Anterior cingulate cortex (tissue), 58 donors: ENCODE results near the gene ATP2A3.
A peak's percentile ranks its signal among the peaks of the same experiment; 100 is the strongest.
"Not testable (repeated sequence)": the region's sequence is repeated elsewhere in the genome, so short reads cannot be mapped to it uniquely, and the experiment has no call there.

Source experiments
- DNase-seq, 58 donors: peaks; one replicate each; lab custom pipeline; 2025; lab: John Stamatoyannopoulos, UW

ATP2A3 gene

DNA sequence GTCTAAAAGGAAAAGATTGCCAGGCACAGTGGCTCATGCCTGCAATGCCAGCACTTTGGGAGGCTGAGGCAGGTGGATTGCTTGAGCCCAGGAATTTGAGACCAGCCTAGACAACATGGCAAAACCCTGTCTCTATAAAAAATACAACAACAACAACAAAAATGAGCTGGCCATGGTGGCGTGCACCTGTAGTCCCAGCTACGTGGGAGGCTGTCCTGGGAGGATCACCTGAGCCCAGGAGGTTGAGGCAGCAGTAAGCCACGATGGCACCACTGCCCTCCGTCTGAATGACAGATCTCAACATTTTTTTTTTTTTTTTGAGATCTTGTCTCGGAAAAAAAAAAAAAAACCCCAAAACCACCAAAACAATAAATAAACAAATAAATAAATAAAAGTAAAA lies 28.1 kb upstream of the ATP2A3 start:
- DNase-seq, result no peak

DNA sequence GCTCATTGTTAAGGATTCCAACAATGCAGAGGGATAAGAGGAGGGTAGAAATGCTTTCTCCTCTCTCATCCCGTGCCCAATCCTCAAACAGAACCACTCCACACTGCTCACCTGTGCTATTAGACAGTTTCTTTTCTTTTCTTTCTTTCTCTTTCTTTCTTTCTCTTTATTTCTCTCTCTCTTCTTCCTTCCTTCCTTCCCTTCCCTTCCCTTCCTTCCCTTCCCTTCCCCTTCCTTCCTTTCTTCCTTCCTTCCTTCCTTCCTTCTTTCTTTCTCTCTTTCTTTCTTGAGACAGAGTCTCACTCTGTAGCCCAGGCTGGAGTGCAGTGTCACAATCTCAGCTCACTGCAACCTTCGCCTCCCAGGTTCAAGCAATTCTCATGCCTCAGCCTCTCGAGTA lies 27.5 kb upstream of the ATP2A3 start:
- DNase-seq, result not testable (repeated sequence)

DNA sequence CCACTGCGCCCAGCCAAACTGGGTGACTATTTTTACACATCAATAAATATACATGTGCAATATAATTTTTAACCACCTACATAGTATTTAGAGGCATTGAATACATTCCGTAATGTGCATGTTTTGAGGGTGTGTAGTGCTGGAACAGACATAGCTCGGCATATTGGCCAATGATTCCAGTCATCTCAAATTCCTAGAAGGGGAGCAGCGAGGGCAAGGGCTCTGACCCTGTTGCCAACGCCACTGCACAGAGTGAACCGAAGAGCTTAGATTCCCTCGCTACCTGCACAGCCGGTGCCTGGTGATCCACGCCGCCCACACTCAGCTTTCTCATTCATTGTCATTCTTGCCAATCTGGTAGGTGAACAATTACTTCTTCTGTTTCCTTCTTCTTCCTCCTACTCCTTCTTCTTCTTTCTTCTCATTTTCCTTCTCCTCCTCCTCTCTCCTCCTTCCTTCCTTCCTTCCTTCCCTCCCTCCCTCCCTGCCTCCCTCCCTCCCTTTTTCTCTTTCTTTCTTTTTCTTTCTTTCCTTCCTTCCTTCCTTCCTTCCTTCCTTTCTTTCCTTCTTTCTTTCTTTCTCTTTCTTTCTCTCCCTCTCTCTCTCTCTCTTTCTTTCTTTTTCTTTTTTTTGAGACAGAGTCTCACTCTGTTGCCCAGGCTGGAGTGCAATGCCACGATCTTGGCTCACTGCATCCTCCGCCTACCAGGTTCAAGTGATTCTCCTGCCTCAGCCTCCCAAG lies 26.3 kb upstream of the ATP2A3 start:
- DNase-seq, result no peak

DNA sequence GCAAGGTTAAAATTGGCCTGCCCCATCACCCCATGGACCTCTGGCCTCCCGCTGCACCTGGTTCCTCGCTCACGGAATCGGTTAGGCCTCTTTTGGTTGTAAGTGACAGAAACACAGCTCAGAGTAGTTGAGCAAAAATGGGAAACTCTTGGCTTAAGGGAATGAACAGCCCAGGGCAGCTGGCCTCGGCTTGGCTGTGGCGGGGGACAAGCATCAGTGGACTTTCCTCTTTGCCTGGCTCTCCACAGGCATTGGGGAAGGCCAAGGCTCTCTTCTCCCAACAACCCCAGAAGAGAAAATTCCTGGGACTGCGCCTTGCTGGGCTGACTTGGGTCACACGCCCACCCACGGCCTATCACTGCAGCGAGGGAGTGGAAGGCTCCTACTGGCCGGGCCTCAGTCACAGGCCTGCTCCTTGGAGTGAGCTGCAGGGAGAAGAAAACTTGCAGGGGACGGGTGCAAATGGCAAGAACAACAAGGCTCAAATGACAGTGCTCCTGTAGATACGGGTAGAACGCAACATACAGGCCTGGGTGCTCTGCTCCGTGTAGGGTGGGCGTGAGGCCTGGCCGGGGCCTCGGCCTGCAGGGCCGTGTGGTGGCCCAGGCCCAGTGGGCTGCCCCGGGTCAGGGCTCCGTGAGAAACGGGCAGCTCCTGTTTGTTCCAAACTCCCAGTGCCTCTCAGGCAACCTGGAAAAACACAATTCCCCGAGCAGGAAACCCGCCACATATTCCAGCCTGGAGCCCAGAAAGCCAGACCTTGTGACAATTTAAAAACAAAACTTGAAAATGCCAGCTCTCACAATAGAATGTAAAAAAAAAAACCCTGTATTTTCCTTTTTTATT lies 25.0 kb upstream of the ATP2A3 start:
- DNase-seq, result no peak

DNA sequence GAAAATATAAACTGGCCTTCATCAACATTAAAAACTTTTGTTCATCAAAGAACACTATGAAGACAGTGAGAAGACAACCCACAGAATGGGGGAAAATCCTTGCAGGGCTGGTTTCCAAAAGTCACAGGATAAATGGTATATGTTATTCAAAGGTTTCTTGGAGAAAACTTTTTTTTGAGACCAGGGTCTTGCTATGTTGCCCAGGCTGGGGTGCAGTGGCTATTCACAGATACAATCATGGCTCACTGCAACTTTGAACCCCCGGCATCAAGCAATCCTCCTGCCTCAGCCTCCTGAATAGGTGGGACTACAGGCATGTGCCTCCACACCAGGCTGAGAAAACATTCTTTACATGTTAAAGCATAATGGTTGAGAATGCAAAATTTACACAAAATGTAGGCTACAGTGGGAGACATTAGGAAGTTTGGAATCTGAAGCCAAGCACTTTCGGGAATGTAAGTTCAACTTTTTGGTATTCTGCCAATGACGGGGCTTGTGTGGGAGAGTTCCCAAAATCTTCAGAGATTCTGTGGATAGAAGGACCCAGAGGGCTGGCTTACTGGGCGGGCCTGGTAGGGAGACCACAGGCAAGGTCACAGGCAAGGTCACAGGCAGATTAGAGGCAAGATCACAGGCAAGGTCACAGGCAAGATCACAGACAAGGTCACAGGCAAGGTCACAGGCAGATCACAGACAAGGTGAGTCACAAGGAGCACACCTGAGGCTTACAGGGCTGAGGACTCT lies 24.2 kb upstream of the ATP2A3 start:
- DNase-seq, result no peak

DNA sequence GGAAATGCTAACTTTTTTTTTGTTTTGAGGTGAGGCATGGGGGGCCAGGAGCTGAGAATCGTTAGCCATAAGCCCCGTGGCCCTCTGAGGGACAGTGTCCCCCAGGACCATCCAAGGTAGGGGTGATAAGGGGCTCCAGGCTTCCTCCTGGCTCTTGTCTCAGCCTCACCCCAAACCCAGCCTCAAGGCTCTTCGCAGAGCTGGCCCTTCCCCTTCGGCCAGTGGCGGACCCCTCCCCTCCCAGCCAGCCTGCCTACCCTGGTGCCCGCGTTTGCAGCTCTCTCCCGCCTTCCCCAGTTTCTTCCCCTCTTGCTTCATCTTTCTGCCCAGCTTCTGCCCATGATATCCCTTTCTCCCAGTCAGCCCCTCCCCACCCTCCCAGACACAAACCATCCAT lies 22.7 kb upstream of the ATP2A3 start:
- no peak for DNase-seq

DNA sequence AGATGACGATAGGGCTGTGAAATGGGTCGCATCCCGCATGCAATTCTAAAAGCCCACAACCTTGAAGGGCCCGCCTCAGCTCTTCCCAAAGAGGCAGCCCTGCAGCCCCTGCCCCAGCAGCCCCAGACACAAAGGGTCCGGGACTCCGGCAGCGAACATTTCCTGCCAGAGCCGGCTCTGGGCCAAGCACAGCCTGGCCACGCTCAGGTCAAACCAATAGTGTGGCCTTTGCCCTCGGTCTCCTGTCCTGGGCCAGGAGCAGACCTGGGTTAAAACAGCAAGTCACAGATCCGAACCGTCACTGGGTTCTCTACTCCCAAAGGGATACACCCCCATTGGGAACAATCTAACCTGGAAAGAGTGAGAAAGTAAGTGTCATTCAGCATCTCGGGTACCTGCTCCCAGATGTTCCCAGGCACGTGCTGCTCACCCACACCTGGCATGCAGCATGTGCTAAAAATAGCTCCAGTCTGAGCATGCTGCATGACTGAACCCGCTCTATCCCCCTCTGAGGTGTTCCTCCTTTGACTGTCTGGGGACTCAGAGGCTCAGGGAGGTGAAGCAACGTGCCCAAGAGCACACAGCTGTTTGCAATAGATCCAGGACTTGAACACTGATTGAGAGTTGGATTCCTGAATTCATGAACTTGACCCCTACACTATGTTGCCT lies 22.2 kb upstream of the ATP2A3 start:
- no peak for DNase-seq

DNA sequence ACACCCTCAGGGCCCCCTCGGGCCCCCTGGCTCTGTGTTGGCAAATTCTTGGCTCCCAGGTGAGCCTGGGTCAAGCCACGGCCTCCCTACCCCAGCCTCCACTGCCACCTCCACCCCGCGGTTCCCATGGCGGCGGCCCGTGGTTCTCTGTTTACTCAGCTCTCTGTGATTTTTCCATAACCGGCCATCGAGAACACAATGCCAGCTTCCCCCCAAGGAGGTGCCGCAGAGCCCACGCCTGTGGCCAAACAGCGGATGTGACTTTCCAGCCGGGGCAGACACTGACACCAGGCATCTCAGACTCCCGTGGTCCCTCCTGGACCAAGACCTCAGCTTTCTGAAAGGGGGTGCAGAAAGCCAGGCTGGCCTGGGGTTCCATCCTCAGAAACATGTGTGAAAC lies 21.6 kb upstream of the ATP2A3 start:
- DNase-seq, result no peak

DNA sequence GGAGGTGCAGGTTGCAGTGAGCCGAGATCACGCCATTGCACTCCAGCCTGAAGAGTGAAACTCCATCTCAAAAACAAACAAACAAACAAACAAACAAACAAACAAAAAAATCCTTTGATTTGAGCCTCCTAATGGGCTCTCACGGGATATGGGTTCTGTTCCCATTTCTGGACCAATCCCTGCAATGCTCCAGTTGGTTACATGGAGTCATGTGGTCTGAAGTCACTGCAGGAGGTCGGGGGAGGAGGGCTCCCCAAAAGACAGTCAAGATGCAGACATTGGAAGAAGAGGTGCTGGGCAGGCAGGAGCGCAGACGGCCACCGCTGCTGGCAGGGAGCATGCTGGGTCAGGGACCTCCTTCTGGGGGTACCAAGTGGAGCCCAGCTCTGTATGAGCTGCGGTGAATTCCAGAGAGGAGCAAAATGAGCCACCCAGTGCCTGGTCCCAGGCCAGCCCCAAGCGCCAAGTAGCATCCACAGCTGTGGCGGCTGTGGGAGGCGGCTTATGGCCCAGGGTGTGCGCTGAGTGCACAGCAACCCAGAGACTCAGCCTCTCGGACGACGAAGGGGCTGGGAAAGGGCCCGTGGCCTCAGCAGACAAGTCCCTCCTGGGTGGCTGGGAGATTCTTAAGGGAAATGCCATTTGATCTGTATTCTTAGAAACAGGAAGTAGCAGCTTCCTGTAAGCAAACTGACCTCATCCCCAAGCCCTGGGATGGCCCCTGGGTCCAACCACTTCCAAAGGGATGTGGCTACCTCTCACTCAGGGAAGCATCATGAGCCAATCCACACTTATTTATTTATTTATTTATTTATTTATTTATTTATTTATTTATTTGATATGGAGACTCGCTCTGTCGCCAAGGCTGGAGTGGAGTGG lies 19.6 kb upstream of the ATP2A3 start:
- DNase-seq, result no peak

DNA sequence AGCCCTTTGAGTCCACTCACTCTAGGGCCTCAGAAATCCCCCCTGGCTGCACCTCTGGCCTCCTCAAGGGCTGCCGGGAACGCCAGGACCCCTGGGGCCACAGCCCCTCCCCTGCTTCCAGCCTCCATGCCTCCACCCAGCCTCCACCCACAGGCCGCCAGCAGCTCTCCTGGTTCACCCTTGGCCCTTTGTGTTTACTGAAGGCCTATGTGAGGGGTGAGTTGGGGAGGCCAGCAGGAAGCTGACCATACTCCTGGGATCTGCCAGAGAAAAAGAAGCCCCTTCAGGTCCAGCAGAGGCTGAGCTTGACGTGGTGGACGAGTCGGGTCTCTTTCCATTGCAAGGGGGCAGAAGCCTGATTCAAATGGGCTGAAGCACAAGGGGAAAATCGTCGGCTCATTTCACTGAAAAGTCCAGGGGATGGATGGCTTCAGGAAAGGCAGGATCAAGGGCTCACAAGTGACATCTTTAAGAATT lies 18.3 kb upstream of the ATP2A3 start:
- no peak for DNase-seq

DNA sequence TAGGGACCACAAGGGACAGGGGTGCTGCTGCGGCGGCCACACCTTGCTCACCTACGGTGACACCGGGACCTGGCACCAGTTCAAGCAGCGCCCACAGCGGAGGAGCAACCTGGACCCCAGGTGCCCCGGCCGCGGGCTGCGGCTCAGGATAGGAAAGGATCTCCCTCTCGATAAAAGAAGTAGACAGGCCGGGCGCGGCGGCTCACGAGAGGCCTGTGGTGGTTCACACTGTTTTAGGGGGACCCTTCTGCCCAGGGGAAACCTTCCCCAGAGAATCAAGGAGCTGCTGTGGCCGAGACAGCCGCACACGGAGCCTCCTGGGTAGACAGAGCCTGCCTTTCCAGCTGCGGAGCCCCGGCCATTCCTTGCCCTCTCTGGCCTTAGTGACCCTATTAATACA lies 17.9 kb upstream of the ATP2A3 start:
- no peak for DNase-seq

DNA sequence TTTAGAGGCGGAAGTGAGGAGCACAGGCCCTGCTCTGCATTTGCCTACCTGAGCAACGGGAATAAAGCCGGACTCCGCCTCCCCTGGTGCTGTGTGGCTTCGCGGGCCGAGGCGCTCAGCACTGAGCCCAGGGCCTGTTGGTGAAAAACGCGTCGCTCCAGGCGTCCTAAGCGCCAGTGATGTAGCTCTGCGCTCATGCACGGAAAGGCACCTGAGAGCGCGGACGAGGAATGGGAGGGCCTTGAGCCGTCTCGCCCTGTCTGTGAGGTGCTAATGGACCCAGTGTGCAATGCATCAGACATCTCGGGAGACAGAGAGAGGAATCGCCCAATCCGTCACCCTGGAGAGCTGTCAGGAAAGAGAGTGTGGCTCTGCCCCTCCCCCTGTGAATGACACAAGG lies 17.2 kb upstream of the ATP2A3 start:
- no peak for DNase-seq

DNA sequence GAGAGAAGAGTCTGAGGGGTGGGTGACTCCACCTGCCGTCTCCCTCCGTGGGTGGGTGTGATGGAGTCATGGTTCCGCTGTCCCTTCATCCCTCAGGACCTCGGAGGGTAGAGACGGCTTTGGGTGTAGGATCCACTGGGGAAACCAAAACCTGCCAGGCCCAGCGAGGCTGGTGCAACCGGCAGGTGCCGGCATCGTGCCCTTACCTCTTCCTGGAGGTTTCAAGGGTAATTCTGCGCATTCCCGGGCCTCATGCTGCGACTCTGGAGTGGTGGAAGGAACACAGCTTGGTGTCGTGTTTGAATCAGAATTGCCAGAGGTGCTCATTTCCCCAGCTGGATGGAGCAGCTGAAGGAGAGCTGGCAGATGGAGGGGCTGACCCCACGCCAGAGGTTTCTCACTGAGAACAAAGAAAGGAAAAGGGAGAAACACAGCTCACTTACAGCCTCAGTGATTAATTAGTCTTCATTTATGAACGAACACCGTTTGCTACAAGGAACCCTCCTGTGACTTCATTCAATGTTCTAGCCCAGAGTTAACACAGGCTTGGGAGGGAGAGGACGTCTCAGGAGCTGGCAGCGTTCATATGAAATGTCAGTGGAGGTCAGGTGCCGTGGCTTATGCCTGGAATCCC lies 16.3 kb upstream of the ATP2A3 start:
- DNase-seq, result no peak

DNA sequence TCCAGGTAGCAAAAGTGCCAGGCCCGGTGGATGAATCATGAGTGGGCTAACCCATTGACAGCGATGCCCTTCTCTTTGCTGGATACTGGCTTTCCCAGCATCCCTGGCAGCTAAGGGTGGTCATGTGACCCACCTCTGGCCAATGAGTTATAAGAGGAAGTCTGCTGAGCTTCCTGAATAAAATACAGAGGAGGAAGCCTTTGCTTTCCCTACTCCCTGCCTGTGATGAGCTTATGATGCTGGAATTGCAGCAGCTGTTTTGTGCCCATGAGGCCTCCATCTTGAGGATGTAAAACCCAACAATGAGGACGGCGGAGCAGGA lies 15.0 kb upstream of the ATP2A3 start:
- no peak for DNase-seq

DNA sequence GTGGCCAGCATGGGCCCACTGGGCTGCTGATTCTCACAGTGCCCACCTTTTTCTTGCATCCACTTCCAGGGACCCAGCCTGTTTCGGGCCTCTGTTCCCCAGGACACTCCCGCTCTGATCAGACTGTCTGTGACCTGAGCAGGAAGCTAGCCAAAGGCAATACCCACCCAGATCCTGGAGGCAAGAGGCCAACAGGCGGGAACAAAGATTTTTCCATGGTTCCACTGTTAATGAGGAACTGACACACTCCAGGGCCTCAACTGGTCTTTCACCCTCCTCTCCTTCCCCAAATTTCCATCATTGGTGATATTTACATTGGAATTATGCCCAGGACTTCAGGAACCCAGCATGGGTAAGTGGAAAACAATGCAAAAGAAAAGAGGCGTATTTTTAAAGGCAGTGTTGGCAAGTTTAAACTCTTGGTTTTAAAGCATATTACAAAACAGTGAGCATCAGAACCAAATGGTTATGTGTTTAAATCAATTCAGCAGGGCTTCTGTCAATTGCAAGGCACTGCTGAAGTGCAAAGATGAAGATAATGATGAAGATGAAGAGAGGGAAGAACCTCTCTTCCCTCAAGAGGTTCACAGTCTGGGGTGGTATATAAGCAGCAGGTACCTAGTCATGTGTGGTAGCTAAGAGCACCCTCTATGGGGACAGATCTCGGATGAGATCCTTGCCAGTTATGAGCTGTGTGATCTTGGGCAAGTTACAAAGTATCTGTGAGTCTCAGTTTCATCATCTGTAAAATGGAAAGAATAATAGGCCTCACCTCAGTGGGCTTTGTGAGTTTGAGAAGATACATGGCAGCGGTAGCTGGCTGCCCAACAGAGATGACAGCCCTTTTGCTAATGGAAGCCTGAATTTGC lies 14.4 kb upstream of the ATP2A3 start:
- no peak for DNase-seq

DNA sequence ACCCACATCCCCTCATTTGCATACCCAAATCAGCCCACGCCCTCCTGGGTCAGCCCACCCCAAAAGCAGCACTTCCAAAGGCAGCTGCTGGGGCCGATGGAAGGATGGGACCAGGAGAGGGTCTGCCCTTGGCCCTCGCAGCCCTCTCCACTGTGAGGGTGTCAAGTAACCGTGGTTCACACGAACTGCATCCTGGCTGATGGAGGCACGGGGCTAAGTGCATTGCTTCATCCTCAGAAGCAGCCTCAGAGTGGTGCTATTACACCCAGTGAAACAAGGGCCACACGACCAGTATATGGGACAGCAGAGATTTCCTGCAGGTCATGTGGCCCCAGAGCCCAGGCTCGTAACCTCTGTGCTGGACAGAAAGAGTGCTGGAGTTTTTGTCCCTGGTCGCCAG lies 13.2 kb upstream of the ATP2A3 start:
- DNase-seq, result no peak

DNA sequence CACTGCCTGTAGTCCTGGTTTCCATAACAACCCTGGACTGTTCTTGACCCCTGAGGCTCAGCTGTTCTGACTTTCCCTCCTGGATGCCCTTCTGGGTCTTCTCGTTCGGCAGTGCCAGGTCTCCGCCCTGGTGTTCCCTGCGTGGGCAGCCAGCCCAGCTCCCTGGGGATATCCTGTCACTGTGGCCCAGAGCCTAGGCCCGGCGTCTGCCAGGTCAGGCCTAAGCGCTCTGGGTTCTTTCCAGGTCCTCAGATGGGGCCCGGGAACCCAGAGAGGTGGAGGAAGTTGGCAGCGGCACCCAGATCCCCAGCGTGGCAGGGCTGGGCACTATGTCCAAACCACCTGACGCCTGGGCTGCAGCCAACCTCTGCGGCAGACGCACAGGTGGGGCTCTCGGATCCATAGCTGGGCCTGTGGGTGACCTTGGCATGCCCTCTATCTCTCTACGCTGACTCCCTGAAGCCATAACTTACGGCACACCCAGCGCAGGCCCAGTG lies 12.5 kb upstream of the ATP2A3 start:
- DNase-seq, result peak in 29 of 58 donors; percentile 3 to 64 (median 25)

DNA sequence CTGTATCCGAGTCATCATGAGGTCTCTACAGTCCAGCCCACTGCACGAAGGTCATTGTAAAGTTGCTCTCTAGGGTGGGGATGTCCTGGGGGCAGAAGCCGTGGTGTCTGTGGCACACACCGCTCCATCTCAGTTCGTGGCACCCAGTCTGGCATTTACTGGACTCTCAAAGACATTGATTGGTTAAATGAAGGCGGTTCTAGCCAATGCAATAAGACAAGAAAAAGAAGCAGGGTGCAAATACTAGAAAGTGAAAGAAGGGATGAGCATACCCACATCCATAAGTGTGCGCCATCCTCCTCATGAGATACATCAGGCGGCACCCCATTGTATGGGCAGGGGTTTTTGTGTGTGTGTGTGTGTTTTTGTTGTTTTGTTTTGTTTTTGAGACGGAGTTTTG lies 10.7 kb upstream of the ATP2A3 start:
- DNase-seq, result no peak
